GF-D8 (cell line): ENCODE measurements around the gene PIGU.
"Not testable (repeated sequence)": the region's sequence is repeated elsewhere in the genome, so short reads cannot be mapped to it uniquely, and the experiment has no call there.

Experiments used
- DNase-seq: peaks from one replicate; lab custom pipeline; 2025; lab: John Stamatoyannopoulos, UW

Gene PIGU

DNA sequence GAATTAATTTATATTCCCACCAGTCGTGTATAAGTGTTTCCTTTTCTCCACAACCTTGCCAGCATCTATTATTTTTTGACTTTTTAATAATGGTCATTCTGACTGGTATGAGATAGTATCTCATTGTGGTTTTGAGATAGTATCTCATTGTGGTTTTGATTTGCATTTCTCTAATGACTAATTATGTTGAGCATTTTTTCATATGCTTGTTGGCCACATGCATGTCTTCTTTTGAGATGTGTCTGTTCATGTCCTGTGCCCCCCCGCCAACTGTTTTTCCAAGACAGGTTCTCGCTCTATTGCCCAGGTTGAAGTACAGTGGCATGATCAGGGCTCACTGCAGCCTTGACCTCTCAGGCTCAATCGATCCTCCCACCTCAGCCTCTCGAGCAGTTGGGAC, 15.1 kb downstream of the PIGU start:
- not testable (repeated sequence) for DNase-seq

DNA sequence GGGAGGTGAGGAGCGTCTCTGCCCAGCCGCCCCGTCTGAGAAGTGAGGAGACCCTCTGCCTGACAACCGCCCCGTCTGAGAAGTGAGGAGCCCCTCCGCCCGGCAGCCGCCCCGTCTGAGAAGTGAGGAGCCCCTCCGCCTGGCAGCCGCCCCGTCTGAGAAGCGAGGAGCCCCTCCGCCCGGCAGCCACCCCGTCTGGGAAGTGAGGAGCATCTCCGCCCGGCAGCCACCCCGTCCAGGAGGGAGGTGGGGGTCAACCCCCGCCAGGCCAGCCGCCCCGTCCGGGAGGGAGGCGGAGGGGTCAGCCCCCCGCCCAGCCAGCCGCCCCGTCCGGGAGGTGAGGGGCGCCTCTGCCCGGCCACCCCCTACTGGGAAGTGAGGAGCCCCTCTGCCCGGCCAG, 18.2 kb downstream of the PIGU start:
- not testable (repeated sequence) for DNase-seq

DNA sequence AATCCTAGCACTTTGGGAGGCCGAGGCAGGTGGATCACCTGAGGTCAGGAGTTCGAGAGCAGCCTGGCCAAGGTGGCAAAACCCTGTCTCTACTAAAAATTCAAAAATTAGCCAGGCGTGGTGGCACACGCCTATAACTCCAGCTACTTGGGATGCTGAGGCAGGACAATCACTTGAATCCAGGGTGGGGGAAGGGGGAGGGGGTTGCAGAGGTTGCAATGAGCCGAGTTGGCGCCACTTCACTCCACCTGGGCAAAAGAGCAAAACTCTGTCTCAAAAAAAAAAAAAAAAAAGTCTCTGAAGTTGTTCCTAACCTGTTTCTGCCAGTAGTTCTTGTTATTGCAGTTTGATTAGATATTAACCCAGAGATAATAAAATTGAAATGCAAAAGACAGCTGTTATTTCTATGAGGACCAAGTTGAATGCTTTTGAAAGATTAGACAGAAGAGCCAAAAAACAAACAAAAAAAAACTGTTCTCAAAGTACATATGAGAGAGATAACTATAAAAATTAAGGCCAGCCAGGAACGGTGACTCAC, 22.6 kb downstream of the PIGU start:
- DNase-seq = no peak

DNA sequence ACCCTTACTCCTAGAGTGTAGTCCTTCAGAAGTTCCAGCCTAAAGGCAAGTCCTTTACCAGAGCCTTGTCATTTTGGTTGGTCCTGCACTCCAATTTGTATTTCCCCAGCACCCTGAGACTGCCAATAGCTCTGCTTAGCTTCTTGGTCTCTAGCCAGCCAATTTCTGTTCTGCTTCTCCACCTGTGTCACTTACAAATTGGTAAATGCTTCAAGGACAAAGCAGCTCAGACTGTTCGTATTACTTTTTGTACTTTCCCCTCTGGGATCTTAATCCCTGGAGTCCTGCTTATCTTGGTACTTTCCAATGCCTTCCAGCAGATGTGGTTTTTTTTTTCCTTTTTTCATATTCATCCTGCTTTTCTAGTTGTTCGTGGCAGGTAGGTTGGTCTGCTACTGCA, 25.7 kb downstream of the PIGU start:
- no peak for DNase-seq

DNA sequence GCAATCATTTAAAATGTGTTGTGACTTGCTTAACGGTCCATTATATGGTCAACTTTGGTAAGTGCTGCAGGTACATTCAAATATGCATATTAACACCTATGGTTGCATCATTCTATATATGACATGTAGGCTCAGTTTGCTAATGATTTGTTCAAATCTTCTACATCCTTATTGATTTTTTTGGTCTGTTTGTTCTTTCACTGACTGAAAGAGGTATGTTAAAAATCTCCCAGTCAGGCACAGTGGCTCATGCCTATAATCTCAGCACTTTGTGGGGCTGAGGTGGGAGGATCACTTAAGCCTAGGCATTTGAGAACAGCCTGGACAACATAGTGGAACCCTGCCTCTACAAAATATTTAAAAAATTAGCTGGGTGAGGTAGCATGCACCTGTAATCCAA, 29.2 kb downstream of the PIGU start:
- no peak for DNase-seq

DNA sequence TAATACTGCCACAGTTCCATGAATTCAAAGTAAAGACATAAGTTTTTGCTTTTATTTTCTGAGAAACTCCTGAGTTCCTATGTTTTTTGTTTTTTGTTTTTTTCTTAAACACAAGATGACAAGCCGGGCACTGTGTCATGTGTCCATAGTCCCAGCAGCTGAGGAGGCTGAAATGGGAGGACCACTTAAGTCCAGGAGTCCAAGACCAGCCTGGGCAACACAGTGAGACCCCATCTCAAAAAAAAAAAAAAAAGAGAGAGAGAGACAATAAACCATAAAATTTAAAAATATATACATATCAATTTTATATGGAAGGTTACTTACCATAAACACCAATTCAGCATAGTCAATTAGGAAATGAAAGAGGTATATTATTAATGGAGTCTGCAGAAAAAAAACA, 31.9 kb downstream of the PIGU start:
- DNase-seq = no peak

DNA sequence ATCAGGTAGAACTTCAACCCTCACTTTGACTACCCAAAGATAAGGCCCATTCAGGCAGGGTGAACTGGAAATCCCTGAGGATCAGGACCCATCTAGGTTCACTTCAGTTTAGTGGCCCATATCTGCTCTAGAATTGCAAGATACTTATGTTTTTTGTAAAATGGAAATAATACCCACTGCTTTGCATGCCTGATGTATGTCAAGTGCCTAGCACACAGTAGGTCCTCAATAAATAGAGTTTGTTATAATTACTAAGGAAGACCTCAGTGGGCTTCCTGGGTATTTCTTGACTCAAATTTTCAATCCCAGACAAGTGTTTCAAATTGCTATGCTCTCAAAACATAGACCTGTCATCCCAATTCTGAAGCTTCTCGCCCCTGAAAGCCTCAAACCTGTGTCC, 32.5 kb downstream of the PIGU start:
- DNase-seq = no peak

DNA sequence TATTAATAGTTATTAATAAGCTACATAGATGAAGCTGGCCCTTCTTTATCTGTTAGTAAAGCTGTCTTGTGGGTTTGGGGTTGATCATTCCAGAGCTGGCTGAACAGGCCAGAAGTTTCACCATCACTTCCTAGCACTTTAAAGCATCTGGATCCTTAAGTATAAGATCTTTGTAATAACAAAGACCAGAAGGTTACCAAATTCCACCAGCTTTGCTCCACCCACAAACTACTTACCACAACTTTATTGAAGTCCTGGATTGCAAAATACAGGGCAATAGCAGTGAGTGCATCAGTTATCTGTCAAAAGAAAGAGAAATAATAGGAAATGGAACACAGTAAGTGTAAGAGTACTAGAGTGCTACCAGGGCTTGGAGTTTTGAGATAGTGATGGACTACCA, 33.0 kb downstream of the PIGU start:
- peak; percentile 99 for DNase-seq

DNA sequence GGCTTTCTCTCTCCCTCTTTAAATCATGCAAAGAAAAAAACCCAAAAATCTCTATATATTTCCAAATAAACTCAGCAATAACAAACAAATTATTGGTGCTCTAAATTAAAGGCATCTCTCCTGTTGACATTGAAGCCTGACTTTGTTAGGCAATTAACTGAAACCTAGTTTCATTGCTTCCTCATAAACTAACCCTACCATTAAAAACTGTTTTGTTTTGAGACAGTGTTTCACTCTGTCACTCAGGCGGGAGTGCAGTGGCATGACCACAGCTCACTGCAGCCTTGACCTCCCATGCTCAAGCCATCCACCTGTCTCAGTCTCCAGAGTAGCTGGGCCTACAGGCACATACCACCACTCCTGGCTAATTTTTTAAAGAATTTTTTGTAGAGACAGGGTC, 34.9 kb downstream of the PIGU start:
- DNase-seq = peak; percentile 59

DNA sequence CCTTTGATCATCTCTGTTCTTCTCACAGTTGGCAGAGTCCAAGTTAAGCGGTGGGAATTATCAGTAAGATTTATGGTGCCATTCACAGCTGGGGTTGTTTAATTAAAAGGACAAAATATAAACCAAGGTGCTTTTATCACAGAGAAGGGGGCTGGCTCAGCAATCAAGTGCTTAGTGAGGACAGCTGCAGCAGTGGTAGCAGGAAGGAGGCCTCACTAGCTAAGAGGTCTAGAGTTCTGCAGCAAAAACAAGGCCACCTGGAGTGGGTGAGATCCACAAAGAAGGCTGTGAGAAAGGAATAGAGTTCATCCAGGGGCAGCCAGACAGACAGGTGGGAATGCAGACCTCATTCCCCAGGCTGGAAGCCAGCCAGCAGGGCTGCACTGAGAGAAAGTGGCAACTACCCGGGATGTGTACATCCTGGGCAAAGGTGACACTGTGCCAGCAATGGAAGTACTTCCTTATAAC, 37.1 kb downstream of the PIGU start:
- no peak for DNase-seq

DNA sequence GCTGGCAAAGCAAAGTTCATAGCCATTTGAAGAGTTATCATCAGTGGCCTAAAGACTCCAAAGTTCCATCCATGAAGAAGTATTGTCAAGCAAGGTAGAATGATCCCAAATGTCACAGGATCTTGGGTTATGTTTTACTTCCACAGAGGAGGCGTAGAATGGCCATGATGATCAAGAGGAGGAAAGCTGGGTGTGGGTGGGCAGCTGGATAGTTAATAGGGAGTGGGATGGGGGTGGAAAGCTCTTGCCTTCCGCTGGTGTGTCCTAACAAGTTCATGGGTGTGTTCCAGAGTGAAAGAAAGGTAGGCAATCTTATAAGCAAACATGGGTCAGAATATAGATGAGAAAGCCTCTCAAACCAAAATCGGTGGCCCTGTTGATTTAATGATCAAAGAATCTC, 38.4 kb downstream of the PIGU start:
- no peak for DNase-seq

DNA sequence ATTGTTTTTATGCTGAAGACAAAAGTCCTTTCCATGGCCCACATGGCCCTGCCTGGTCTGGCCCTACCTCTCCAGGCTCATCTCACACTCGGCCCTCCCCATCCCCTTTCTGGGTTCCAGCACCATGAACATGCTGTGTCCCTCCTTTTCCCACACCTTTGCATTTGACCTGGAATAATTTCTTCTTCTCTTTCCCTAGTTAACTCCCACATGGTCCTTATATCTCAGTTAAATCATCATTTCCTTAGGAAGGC, 38.9 kb downstream of the PIGU start:
- DNase-seq = no peak

DNA sequence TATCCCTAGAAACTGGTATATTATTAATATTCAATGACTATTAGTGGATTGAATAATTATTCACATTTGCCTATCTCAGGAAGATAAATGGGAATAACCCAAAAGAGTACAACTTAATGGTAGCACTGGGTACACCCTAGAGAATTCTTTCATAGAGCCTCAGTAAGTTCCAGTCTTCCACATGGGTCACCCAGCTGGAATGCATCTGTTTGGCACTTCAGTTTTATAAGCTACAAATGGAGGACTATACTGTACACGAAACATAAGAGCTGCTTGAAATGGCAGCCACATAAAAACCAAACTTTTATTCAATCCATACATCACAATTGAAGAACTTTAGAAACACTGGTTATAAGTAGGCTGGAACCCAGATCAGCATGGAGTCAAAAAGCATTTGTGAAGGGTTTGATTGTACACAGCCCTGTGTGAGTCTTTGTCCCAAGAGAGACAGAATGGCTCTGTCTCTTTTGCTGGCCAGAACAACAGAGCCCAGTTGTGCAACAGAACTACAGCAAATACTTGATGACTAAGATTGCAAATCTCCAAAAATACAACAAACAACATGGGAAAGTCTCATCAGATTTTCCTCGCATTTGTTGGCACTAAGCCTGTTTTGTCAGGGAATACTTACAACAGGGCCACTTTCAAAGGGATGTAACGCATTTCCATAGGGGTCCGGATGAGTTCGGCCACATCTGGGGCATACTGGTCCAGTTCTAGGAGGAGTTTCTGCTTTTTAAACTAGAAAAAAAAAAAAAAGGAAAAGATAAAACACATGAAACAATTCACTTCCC, 39.5 kb downstream of the PIGU start:
- no peak for DNase-seq

DNA sequence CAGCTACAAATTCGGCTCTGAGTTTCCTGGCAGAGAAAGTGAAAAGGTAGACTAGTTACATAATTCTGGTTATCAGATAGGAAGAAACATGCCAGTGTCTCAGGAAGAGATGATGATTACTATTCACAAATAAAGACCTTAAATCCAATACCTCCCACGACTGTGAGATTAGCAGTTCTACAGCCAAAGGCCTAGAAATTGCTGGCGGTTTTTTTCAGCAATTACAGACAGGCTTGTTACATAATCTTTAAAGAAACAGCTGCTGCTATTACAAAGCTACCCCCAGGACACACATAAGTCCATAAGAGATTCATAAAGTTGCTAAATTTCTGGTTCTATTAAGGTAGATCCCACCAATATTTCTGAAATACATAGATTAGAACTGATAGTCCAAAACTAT, 40.2 kb downstream of the PIGU start:
- peak; percentile 81 for DNase-seq

DNA sequence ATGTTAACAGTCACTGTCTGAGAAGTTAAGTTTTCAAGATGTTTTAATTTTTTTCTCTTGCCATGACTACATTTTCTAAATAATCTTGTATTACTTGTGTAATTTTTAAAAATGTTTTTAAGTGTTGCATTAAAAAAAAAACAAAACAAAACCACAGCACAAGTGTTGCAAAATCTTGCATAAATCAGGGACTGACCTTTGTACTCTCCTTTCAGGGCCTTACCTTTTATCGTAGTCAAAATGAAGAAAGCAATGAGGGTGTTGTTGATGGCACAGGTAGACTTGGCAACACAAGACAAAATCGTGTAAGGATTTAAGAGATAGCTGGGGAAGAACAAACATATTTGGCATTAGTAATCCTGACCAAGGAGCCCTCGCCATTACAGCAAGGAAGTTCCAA, 42.5 kb downstream of the PIGU start:
- no peak for DNase-seq

DNA sequence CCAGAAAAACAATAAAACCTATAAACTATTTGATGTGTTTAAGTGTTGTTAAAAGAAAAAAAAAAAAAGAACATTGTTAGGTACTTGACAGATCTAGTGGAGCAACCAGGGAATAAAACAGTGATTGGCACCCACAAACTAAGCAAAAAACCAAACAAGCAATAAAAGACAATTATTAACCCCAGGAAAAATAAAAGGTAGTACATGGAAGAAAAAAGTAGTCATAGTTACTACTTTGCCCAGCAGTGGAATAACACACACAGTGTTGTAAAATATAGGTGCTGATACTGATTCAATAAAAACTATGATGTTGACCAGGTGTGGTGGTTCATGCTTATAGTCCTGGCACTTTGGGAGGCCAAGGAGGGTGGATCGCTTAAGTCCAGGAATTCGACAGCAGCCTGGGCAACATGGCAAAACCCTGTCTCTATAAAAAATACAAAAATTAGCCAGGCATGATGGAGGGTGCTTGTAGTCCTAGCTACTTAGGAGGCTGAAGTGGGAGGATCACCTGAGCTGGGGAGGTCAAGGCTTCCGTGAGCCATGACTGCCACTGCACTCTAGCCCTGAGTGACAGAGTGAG, 43.9 kb downstream of the PIGU start:
- DNase-seq = no peak

DNA sequence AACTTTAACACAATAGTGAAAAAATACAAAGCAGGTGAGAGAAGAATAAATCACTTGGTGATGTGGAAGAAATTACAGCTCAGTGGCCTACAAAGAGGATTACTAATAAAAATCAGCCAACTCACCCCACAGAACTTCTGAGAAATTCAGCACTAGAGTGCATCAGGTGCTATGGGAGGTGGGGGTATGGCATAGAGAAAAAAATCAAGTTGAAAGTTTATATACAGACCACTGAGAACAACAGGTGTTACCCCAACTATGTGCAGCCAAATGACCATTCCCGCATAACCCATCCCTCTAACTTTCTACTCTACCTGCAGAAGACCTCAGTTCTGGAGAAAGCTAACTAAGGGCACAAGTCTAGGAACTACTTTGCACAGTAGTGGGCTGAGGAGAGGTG, 47.0 kb downstream of the PIGU start:
- DNase-seq = no peak

DNA sequence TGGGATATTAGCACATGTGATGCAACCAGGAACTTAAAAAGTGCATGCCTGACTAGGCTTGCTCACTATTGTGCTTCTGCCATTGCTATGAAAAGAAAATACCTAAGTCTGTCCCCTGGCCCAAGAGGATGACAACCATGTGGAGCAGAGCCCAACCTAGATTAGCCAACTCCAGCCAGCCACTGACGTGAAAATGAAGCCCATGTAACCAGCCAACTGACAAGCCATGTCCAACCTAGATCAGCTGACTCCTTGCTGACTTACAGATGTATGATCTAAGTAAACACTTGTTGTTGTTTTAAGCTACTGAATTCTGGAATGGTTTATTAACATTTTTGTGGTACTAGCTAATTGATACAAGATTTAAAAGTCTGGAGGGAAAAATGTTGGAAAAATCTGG, 47.5 kb downstream of the PIGU start:
- no peak for DNase-seq

DNA sequence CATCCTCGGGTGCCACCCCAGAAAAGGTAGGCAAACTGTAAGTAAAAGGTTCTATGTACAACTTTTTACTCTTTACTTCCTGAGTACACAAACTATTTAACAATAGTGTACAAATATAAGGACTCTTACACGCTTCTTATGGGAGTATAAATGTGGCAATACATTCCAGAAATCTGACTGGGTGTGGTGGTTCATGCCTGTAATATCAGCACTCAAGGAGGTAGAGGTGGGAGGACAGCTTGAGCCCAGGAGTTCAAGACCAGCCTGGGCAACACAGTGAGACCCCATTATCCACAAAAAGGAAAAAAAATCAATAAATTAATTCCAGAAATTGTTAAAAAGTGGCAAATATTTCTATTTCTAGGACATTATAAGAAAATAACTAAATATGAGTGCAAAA, 48.9 kb downstream of the PIGU start:
- no peak for DNase-seq

DNA sequence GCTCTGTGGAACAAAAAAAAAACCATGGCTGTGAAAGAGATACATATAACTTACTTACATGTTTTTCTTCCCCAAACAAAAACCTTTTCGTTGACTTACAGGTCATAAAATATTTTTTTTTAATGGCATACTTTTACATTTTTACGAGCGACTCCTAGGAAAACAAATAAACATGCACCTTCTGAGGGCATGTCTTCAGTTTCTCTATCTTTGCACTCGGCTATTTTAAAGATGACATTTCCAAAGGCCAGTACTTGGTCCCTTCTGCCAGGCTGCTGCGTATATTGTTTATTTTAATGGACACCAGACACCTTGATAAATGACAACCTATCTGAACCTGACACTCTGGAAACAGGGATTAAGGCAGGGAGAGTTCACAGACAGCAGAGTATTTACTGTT, 49.4 kb downstream of the PIGU start:
- no peak for DNase-seq

DNA sequence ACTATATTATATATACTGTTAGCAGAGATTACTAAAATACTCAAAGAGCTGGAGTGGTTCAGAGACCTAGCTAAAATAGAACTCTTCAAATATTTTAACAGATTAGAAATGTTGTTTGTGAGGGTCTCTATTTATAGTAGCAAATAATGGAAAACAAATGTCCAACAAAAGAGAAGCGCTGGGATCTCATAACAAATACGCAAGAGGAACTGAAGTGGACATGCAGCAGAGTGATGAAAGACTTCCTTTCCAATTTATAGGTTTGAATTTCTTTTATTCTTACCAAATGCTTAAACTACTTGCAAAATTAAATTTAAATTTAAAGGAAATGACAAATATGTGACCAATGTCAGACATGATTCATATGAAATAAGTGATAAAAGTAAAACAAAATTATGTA, 49.9 kb downstream of the PIGU start:
- DNase-seq = peak; percentile 48

DNA sequence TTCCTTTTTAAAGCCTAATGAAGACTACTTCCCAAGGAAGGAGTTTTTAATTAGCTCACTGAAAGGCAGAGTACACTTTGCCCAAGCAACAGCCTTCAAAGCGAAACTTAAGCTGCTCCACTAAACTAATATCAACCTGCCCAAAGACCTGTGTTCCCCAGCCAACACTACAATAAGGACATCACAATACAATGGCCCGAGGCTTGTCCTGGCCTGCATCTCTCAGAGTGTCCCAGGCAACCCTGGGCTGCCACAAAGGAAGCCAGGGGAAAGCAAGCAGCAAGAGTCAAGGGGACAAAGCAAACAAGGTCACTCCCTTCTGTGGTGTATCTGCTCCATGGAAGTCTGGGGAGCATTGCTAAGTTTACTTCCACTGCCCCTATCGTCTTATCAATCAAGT, 52.3 kb downstream of the PIGU start:
- DNase-seq = no peak

DNA sequence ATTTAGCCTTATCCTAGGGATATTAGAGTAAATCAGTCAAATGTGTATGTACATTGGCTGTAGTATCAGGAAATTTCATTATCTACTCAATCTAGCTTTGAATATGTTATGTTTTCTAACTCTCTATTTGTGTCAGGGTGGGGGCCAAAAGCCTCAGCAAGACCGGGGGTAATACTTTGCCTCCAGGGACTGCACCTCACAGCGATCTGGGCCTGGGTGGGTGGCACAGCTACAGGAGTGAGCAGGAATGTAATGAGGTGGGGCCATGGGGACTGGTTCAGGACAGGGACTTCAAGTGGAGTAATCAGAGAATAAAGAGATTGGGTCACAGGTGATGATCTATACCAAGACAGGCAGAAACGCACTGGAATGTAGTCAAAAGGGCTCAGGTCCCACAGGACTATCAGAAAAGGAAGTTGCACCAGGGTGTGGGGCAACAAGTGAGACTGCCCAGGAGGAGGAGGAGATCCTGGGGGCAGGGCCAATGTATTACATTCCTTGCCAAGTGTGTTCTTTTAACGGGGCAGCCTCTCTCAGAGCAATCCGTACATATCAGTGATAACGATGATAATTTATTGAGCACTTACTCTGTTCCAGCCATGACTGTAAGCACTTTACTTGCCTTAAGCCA, 54.0 kb downstream of the PIGU start:
- DNase-seq = peak; percentile 69
